HepG2 (cell line): ENCODE measurements around the gene ATP6V1G2. TPM values are rescaled to one million over a fixed set of nuclear protein-coding genes. Genes with fewer than 3 reads are reported as not detected.

Source experiments
- ARNT2 ChIP-seq: sonication (generic); formaldehyde crosslinking; IDR thresholded peaks from 2 replicates; pipeline ENCODE4 v1.8.0; 2022; ENCODE audit warnings: mild to moderate bottlenecking, low read depth, missing genetic modification reagents, moderate library complexity
- BCL6 ChIP-seq: IDR thresholded peaks from 2 replicates; pipeline ENCODE4 v1.6.1; 2016; ENCODE audit warnings: missing genetic modification reagents, missing compliant biosample characterization
- CBX5 ChIP-seq: sonication (generic); formaldehyde crosslinking; IDR thresholded peaks from 2 replicates; pipeline ENCODE4 v1.4.0; 2020; ENCODE audit warnings: missing genetic modification reagents, borderline replicate concordance
- EED ChIP-seq: sonication (generic); formaldehyde crosslinking; IDR thresholded peaks from 2 replicates; pipeline ENCODE4 v1.5.0; 2020; ENCODE audit warnings: mild to moderate bottlenecking, missing genetic modification reagents
- GFI1 ChIP-seq: sonication (generic); formaldehyde crosslinking; IDR thresholded peaks from 2 replicates; pipeline ENCODE4 v1.5.0; 2020; ENCODE audit warnings: missing genetic modification reagents, mild to moderate bottlenecking, borderline replicate concordance
- HNRNPLL ChIP-seq: fragments of 200-400 bp; formaldehyde crosslinking; IDR thresholded peaks from 2 replicates; pipeline ENCODE4 v1.6.1; 2017; ENCODE audit warnings: mild to moderate bottlenecking, low read depth, low read length; ENCODE audit not compliant: poor library complexity, severe bottlenecking
- JUND ChIP-seq: sonication (generic); formaldehyde crosslinking; IDR thresholded peaks from 2 replicates; pipeline ENCODE4 v1.8.0; 2022; ENCODE audit warnings: mild to moderate bottlenecking, missing genetic modification reagents
- NFYB ChIP-seq: sonication (generic); formaldehyde crosslinking; IDR thresholded peaks from 2 replicates; pipeline ENCODE4 v1.4.0; 2020; ENCODE audit warnings: missing genetic modification reagents
- POLR2A ChIP-seq, 2 experiments: IDR thresholded peaks; 2 replicates each; pipeline ENCODE4 v1.6.1; 2011; ENCODE audit warnings: low read depth in 2 of 2, low read length in 2 of 2, mild to moderate bottlenecking in 1 of 2, moderate library complexity in 1 of 2; ENCODE audit not compliant: insufficient read depth in 1 of 2
- SNAI1 ChIP-seq: sonication (generic); formaldehyde crosslinking; IDR thresholded peaks from 2 replicates; pipeline ENCODE4 v1.5.0; 2020; ENCODE audit warnings: mild to moderate bottlenecking, missing genetic modification reagents, borderline replicate concordance
- TAF1 ChIP-seq: sonication (generic); formaldehyde crosslinking; IDR thresholded peaks from 2 replicates; pipeline ENCODE4 v1.4.0; 2020; ENCODE audit warnings: missing genetic modification reagents
- ZFP1 ChIP-seq: IDR thresholded peaks from 2 replicates; pipeline ENCODE4 v1.6.1; 2016
- ZMAT3 ChIP-seq: sonication (generic); formaldehyde crosslinking; conservative IDR thresholded peaks from 2 replicates; pipeline ENCODE4 v1.7.0; 2021; ENCODE audit warnings: missing genetic modification reagents
- ZNF713 ChIP-seq: sonication (generic); formaldehyde crosslinking; IDR thresholded peaks from 2 replicates; pipeline ENCODE4 v1.4.0; 2020; ENCODE audit warnings: mild to moderate bottlenecking, missing genetic modification reagents
- ZNF777 ChIP-seq: sonication (generic); formaldehyde crosslinking; IDR thresholded peaks from 2 replicates; pipeline ENCODE4 v1.4.0; 2020; ENCODE audit warnings: missing genetic modification reagents
- polyA plus RNA-seq, 8 experiments: library from polyadenylated mRNA; depleted of rRNA in 3 of 8; stranded (reverse) in 7 of 8; unstranded in 1 of 8; fragments of >200 nt; fragmentation: Illumina TruSeq in 4 of 8; extraction: Trizol in 4 of 8; gene quantifications; 2 replicates each; pipeline versions ENCODE4 v1.2.1 to v1.2.3, GENCODE V29; 2011 to 2016; ENCODE audit warnings: low read depth in 4 of 8, missing spikeins in 1 of 8, mixed read lengths in 1 of 8; ENCODE audit not compliant: insufficient read depth in 1 of 8
- total RNA-seq, 5 experiments: library from RNA; depleted of rRNA; stranded (reverse); fragments of >200 nt; fragmentation: Illumina TruSeq; extraction: Trizol; gene quantifications; 2 replicates each; pipeline ENCODE4 v1.2.3, GENCODE V29; 2016; ENCODE audit warnings: low read depth in 1 of 5
- TF ChIP-seq, protein P1 (sequence below): sonication (generic); formaldehyde crosslinking; IDR thresholded peaks from 2 replicates; pipeline ENCODE4 v1.4.0; 2020; ENCODE audit warnings: missing genetic modification reagents
- TF ChIP-seq, protein P2 (sequence below): IDR thresholded peaks from 2 replicates; pipeline ENCODE4 v1.6.1; 2016; ENCODE audit warnings: missing genetic modification reagents, missing compliant biosample characterization
- TF ChIP-seq, protein P3 (sequence below), 2 experiments: sonication (generic) in 1 of 2; formaldehyde crosslinking in 1 of 2; IDR thresholded peaks; 2 replicates each; pipeline versions ENCODE4 v1.6.1 to v1.9.0; 2014 to 2022; ENCODE audit warnings: antibody characterized with exemption in 1 of 2, borderline replicate concordance in 1 of 2, inconsistent platforms in 1 of 2, low read depth in 1 of 2, missing genetic modification reagents in 1 of 2
- TF ChIP-seq, protein P4 (sequence below): sonication (generic); IDR thresholded peaks from 2 replicates; pipeline ENCODE4 v1.6.1; 2016; ENCODE audit warnings: low read depth, borderline replicate concordance

ATP6V1G2 gene
- total and polyA plus RNA-seq, 2 of the 13 experiments (the other 11 are each of a cell fraction or from before 2014, with no cell fraction given): 0.27 to 0.83 TPM

DNA sequence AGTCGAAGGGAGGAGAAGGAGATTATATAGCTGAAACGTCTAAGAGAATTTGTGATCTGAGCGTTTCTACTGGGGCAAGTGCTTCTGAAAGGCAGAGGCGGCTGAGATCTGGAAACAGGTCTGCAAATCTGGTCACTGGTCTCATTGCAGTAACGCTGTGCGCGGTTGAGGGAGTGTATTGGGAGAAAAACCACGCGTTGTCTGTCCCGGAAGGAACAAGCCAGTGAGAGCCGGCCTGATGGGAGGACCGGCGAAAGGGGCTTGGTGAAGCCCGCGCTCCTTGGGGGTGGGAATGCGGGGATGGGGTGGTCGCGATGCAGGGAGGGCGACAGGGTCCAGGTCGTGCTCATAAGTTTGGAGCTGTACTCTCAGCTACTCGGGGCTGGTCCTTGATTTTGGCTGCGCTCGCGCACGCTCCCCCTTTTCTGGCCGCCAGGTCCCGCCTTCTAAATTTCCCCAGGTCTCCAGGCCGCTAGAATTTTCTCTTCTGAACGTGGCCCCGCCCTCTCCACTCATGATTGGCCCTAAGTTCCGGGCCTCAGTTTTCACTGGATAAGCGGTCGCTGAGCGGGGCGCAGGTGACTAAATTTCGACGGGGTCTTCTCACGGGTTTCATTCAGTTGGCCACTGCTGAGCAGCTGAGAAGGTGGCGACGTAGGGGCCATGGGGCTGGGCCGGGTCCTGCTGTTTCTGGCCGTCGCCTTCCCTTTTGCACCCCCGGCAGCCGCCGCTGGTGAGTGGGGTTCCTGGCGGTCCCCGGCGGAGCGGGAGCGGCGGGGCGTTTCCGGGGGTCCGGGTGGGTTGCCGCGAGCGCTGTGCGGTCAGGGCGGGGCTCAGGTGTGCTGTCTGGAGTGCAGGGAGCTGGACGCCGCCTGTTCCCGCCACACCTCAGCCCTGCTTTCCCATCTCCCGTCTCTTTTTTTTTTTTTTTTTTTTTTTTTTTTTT is 48.6 kb downstream of the ATP6V1G2 start, which contains the start of gene MICB (continued):
- TF ChIP-seq, protein P1, sequence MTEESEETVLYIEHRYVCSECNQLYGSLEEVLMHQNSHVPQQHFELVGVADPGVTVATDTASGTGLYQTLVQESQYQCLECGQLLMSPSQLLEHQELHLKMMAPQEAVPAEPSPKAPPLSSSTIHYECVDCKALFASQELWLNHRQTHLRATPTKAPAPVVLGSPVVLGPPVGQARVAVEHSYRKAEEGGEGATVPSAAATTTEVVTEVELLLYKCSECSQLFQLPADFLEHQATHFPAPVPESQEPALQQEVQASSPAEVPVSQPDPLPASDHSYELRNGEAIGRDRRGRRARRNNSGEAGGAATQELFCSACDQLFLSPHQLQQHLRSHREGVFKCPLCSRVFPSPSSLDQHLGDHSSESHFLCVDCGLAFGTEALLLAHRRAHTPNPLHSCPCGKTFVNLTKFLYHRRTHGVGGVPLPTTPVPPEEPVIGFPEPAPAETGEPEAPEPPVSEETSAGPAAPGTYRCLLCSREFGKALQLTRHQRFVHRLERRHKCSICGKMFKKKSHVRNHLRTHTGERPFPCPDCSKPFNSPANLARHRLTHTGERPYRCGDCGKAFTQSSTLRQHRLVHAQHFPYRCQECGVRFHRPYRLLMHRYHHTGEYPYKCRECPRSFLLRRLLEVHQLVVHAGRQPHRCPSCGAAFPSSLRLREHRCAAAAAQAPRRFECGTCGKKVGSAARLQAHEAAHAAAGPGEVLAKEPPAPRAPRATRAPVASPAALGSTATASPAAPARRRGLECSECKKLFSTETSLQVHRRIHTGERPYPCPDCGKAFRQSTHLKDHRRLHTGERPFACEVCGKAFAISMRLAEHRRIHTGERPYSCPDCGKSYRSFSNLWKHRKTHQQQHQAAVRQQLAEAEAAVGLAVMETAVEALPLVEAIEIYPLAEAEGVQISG: peak; percentile 68
- TF ChIP-seq, protein P2, sequence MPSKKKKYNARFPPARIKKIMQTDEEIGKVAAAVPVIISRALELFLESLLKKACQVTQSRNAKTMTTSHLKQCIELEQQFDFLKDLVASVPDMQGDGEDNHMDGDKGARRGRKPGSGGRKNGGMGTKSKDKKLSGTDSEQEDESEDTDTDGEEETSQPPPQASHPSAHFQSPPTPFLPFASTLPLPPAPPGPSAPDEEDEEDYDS (CRISPR knock-in tag): peak; percentile 79
- TF ChIP-seq ZNF777 (CRISPR knock-in tag): peak; percentile 90
- TF ChIP-seq, protein P3, sequence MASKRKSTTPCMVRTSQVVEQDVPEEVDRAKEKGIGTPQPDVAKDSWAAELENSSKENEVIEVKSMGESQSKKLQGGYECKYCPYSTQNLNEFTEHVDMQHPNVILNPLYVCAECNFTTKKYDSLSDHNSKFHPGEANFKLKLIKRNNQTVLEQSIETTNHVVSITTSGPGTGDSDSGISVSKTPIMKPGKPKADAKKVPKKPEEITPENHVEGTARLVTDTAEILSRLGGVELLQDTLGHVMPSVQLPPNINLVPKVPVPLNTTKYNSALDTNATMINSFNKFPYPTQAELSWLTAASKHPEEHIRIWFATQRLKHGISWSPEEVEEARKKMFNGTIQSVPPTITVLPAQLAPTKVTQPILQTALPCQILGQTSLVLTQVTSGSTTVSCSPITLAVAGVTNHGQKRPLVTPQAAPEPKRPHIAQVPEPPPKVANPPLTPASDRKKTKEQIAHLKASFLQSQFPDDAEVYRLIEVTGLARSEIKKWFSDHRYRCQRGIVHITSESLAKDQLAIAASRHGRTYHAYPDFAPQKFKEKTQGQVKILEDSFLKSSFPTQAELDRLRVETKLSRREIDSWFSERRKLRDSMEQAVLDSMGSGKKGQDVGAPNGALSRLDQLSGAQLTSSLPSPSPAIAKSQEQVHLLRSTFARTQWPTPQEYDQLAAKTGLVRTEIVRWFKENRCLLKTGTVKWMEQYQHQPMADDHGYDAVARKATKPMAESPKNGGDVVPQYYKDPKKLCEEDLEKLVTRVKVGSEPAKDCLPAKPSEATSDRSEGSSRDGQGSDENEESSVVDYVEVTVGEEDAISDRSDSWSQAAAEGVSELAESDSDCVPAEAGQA (IDR thresholded peaks at IDR 0.05; ENCODE audit: low read depth): no peak
- TF ChIP-seq, protein P3 (CRISPR knock-in tag; IDR thresholded peaks at IDR 0.05; ENCODE audit: borderline replicate concordance): no peak
- TF ChIP-seq ZMAT3 (CRISPR knock-in tag): peak; percentile 47; the same call in 1 of the 2 replicates
- 0 out of 2 replicates have a peak, but pooled peaks have one; percentile 14 for TF ChIP-seq BCL6
- 0 out of 2 replicates have a peak, but pooled peaks have one; percentile 33 for TF ChIP-seq EED (CRISPR knock-in tag)
- TF ChIP-seq SNAI1 (CRISPR knock-in tag): 0 out of 2 replicates have a peak, but pooled peaks have one; percentile 72
- 0 out of 2 replicates have a peak, but pooled peaks have one; percentile 23 for TF ChIP-seq CBX5 (CRISPR knock-in tag)
- TF ChIP-seq GFI1 (CRISPR knock-in tag): peak; percentile 37; the same call in 1 of the 2 replicates
- peak; percentile 90 for TF ChIP-seq NFYB (CRISPR knock-in tag)
- TF ChIP-seq HNRNPLL: peak; percentile 49
- TF ChIP-seq, protein P4, sequence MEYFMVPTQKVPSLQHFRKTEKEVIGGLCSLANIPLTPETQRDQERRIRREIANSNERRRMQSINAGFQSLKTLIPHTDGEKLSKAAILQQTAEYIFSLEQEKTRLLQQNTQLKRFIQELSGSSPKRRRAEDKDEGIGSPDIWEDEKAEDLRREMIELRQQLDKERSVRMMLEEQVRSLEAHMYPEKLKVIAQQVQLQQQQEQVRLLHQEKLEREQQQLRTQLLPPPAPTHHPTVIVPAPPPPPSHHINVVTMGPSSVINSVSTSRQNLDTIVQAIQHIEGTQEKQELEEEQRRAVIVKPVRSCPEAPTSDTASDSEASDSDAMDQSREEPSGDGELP: peak; percentile 57; the same call in 1 of the 2 replicates
- no peak for TF ChIP-seq ZNF713 (CRISPR knock-in tag)
- TF ChIP-seq POLR2A (IDR thresholded peaks at IDR 0.05; ENCODE audit: insufficient read depth in 1 of 2, low read depth in 2 of 2, low read length in 2 of 2): peak in 1 of 2 experiments; percentile 59; a peak in 2 of 4 replicates
- TF ChIP-seq JUND (CRISPR knock-in tag): no peak
- TF ChIP-seq ARNT2 (CRISPR knock-in tag): no peak
- no peak for TF ChIP-seq ZFP1 (CRISPR knock-in tag)
- peak; percentile 79 for TF ChIP-seq TAF1 (CRISPR knock-in tag)
